NCI-H460 (cell line): ENCODE measurements around the gene DHCR7. TPM values are rescaled to one million over a fixed set of nuclear protein-coding genes. Genes with fewer than 3 reads are reported as not detected.

Experiments used
- DNase-seq: peaks from one replicate; pipeline ENCODE4 v3.0.0-alpha.2; 2016; ENCODE audit warnings: low read depth; ENCODE audit errors: extremely low read depth
- total RNA-seq: library from RNA; depleted of rRNA; stranded (reverse); fragments of >200 nt; shearing (Covaris generic); gene quantifications from 2 replicates; pipeline ENCODE4 v1.2.3, GENCODE V29; 2014

Gene DHCR7
- total RNA-seq, 1 experiment from 2014 or later = 37.0 TPM

DNA sequence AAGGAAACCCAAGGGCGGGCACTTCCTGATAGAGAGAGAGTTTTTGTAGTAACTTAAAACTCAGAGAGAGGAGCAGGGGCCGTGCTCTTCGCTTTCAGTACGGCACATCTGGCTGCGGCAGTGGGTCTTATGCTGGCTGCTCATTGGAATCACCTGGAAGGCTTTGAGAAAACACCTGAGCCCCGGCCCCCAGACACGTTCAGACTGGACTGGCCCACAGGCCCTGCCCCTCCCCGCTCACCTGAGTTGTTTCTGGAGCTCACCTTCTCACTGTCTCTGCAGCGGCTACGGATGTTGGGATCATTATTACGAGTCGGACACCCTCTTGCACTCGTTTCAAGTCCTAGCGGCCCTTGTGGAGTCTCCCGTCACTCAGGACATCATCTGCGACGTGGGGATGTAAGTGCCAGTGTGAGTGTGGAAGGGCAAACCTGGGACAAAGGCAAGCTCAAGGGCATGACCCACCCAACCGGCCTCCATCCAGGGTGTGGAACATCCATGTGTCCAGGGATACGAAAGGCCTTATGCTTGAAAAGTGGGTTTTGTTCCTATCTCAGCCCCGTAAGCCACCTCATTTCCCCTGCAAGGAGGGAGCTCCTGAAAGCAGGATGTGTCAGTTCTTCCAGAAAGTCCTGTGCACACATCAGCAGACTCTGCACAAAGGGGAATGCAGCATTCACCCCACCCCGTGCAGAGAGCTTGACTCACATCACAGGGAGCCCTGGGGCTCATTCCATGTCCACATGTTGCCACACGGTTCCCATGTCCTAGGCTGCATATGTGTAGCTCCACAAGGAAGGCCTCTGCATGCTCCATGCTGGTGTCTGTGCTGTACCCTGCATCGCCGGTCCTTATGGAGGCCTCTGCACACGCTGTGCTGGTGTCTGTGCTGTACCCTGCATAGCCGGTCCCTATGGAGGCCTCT lies 10.2 kb upstream of the DHCR7 start:
- no peak for DNase-seq

- DNase-seq = no peak
Measured at GRCh38 chr11:71456831-71457230, 8.6 kb upstream of the DHCR7 start.

DNA sequence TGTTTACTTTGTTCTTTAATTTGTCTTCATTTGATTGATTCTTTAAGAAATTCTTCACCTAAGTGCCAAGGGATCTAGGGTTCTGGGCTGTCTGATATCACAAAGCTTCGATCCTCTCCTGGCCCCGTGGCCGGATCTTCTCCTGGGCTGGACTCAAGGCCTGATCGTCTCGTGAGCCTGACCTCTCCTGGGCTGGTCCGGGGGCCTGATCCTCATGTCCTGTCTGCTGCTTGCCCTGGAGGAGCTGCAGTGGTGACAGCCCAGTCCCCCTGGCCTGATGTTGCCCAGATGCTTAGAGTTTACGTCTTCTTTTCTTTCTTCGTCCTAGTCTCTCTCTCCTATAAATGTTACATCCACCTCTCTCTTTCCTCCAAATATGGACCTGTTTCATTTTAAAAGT lies 8.1 kb upstream of the DHCR7 start:
- DNase-seq = no peak

DNA sequence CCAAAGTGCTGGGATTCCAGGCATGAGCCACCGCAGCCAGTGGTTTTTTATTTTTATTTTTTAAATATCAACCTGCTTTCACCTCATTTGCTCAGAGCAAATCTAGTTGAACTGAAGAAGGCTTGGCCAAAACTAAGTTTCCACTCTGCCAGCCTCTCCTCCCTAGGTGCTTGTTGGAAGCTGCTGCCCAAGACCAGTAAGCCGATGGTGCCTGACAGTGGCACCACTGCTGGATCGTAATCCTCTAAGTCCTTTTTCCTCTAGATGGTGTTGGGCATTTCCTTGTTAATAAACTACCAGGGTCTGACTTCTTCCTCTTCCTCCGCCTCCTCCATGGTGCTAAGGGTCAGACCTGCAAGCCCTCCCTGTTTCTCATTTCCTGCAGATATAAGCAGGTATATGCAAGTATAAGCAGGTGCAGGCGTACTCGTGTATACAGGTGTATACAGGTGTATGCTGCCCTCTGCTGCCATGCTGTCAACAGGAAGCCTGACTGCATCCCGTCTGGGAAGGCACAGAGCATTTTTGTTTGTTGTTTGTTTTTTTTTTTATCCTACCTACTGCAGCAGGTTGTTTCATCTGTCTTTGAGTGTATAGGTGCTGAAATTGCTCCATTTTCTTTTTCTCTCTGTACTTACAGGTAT lies 6.4 kb upstream of the DHCR7 start:
- DNase-seq = no peak

DNA sequence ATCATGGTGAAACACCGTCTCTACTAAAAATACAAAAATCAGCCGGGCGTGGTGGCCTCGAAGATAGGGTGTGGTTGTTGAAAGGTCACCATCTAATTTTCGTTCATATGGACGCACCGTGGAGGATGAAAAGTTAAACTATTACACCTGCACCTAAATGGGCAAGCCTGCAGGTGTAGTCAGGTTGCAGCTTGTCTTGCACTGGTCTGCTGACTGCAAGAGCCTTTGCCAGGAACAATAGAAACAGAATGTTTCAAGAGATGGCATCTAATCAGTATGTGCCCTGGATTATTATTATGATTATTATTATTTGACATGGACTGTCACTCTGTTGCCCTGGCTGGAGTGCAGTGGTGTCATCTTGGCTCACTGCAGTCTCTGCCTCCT lies 5.7 kb upstream of the DHCR7 start:
- DNase-seq = no peak

- DNase-seq = peak; percentile 90
Measured at GRCh38 chr11:71453037-71453917, 5.1 kb upstream of the DHCR7 start, which contains the start of gene NADSYN1. NADSYN1 (plus strand) TSS chr11:71453203; CDS start chr11:71453297, 94 bp downstream.

GRCh38 chr11:71452199-71453036 lies 4.2 kb upstream of the DHCR7 start:
- no peak for DNase-seq

DNA sequence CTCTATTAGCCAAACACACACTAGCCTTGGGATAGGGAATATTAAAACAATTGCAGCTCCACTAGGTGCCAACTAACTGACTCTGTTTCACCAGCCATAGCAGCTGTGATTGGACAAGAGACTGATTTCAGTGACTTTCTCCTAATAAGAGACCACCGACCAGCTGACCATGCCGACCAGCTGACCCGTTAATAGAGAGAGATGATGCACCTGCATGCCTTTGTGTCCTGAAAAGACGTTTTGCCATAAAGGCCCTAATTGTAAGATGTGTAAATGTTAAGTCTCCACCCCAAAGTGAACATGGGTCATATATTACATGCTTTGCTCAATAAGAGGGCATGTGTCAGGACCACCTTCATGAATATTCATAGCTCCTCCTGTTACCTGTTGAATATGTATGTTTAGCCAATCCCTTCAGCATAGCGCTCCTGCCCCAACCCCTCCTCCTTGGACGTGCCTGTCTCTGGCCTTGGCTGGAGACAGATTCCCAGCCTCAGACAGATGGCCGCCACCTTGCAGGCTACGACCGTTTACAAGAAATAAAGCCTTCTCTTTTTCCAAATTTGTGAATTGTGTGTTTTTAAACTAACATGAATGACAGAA lies 3.5 kb upstream of the DHCR7 start:
- peak; percentile 51 for DNase-seq

DNA sequence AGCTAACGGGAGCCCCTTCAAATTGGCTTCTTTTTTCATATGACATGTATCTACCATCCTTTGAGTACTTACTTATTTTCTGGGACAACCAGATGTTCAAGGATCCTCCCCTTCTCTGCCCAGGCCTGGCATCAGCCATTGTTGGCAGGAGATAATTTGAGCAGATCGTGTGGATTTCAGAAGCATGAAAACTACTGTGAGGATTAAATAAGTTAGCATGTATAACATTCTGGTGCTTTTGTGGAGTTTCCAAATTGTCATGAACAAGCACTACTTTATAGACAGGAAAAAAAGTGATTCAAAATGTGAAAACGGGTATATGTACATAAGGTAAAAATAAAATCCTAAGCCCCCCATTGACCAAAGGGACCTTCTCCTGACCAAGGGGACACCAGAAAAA lies 2.7 kb upstream of the DHCR7 start:
- no peak for DNase-seq

GRCh38 chr11:71450507-71450906 lies 2.3 kb upstream of the DHCR7 start:
- no peak for DNase-seq

DNA sequence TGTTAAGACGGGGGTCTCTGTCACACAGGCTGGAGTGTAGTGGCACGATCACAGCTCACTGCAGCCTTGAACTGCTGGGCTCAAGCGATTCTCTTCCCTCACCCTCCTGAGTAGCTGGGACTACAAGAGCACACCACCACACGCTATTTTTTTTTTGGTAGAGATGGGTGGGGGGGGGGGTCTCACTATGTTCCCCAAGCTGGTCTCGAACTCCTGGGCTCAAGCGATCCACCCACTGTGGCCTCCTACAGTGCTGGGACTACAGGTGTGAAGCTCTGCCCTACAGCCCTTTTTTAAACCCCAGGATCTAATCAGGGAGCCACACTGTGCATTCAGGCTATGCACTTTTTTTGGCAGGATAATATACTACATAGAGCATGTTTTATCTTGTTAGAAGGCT lies 1.4 kb upstream of the DHCR7 start:
- no peak for DNase-seq

DNA sequence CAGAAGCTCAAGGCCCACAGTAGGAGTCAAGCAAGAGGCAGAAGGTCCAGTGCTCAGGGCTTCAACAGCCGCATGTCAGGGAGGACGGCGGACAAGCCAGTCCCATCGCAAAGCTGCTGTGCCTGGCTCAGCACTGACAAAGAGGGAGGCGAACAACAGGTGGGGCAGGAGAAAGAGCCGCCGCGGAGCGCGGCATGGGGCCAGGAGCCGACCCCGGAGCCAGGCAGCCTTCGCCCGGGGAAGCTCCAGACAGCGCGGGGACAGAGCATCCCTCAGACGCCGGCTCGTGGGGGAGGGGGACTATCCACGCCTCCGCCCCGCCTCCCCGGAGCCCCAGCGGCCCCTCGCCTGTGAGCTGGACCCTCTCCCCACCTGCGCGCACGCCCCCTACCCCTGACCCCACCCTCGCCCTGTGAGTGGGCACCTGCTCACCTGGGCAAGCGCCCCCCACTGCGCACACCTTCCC lies 369 bp downstream of the DHCR7 start:
- DNase-seq = no peak

- no peak for DNase-seq
Measured at GRCh38 chr11:71446942-71447688, 1.1 kb downstream of the DHCR7 start.

DNA sequence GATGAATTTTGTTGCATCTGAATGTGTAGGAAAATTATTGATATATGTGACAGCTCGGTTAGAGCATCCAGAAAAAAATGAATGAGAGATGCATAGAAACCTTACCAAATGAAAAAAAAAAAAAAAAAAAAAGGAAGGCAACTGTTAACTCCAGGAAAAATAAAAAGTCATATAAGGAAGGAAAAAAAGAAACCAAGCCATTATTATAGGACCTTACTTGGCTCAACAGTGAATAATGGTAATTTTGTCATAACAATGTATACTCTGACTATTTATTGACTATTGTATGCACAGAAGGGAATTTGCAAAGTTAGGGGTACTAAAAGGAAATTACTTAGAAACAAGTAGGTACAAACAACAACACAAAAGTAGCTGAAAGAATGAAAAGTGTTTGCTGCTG lies 2.0 kb downstream of the DHCR7 start:
- no peak for DNase-seq

DNA sequence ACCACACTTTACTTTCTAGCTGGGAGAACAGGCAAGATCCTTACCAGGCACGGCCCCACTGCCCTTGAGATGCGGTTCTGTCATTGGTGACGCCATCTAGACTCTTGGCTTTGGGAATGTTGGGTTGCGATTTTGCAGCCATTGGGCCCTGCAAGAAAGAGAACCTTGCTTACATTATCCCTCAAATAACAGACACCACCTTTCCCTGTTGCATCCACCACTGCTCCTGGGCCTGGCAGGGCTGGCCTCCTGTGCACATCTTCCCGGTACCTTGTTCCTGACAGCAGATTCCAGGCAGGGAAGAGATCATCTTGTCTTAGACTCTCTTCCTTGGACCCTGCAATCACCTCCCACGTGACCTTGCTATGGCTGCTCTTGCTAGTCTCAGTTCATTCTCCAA lies 3.4 kb downstream of the DHCR7 start:
- no peak for DNase-seq

GRCh38 chr11:71443736-71444445 lies 4.3 kb downstream of the DHCR7 start:
- DNase-seq = no peak

DNA sequence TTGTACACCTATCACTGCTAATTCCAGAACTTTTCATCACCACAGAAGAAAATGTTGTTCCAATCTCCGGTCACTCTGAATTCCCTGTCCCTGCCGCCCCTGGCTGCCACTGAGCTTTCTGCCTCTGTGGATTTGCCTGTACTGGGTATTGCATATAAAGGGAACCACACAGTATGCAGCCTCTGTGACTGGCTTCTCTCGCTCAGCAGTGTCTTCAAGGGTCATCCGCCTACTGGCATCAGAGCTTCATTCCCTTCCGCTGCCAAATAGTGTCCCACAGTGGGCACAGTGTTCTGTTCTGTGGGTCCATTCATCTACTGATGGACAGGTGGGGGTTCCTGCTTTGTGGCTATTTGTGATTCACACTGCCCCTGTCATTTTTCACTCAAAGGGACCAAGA lies 5.3 kb downstream of the DHCR7 start:
- no peak for DNase-seq

GRCh38 chr11:71442123-71442522 lies 6.1 kb downstream of the DHCR7 start:
- no peak for DNase-seq
